SK-N-SH (cell line): ENCODE results near the gene ERC2. TPM values are rescaled to one million over a fixed set of nuclear protein-coding genes. Genes with fewer than 3 reads are reported as not detected.

Experiments
- CTCF ChIA-PET: fragments of 300-600, 350-600 bp; formaldehyde crosslinking; extraction: SDS; loops from one replicate; lab custom pipeline; 2021; lab: Yijun Ruan, JAX
- POLR2A ChIA-PET: fragments of 350-600 bp; sonication (Branson Sonifier 250); formaldehyde crosslinking; extraction: SDS; loops from one replicate; lab custom pipeline; 2020; ENCODE audit warnings: antibody characterized with exemption, inconsistent platforms; lab: Yijun Ruan, JAX
- DNase-seq: peaks from one replicate; pipeline ENCODE4 v3.0.0; 2012
- H2AFZ ChIP-seq: fragments of 200-600 bp; sonication (generic); 2 replicates; pipeline ENCODE4 v1.8.1; 2016; ENCODE audit warnings: antibody characterized with exemption, mild to moderate bottlenecking, low read depth
- H3F3A ChIP-seq: fragments of 200-600 bp; sonication (generic); replicated peaks from 2 replicates; pipeline ENCODE3; 2016; ENCODE audit warnings: antibody characterized with exemption, mild to moderate bottlenecking; ENCODE audit not compliant: insufficient read depth
- H3K27ac ChIP-seq, 2 experiments: fragments of 200-500 bp in 1 of 2; fragments of 200-600 bp in 1 of 2; sonication (Bioruptor generic) in 1 of 2; sonication (generic), shearing (Covaris generic) in 1 of 2; 2 replicates each; pipeline versions ENCODE4 v1.5.1 to v1.6.1; 2014 to 2016; ENCODE audit warnings: low read depth in 2 of 2, inconsistent platforms in 1 of 2, low read length in 1 of 2, mild to moderate bottlenecking in 1 of 2, mixed read lengths in 1 of 2
- H3K27me3 ChIP-seq: fragments of 200-600 bp; sonication (generic), shearing (Covaris generic); 2 replicates; pipeline ENCODE4 v1.6.1; 2016; ENCODE audit warnings: mixed run types; ENCODE audit not compliant: insufficient read depth
- H3K36me3 ChIP-seq, 2 experiments: fragments of 200-500 bp in 1 of 2; fragments of 200-600 bp in 1 of 2; sonication (Bioruptor generic) in 1 of 2; sonication (generic) in 1 of 2; replicated peaks in 1 of 2; 2 replicates each; pipeline versions ENCODE3 to v1.5.1; 2014 to 2016; ENCODE audit warnings: low read length in 1 of 2, mild to moderate bottlenecking in 1 of 2; ENCODE audit not compliant: insufficient read depth in 2 of 2, control insufficient read depth in 1 of 2
- H3K4me1 ChIP-seq, 2 experiments: fragments of 200-500 bp in 1 of 2; fragments of 200-600 bp in 1 of 2; sonication (Bioruptor generic) in 1 of 2; sonication (generic), shearing (Covaris generic) in 1 of 2; 2 replicates each; pipeline versions ENCODE4 v1.5.1 to v1.6.1; 2014 to 2016; ENCODE audit warnings: low read depth in 1 of 2, low read length in 1 of 2, mixed run types in 1 of 2; ENCODE audit not compliant: insufficient read depth in 2 of 2, control insufficient read depth in 1 of 2
- H3K4me2 ChIP-seq: fragments of 200-600 bp; sonication (generic), shearing (Covaris generic); 2 replicates; pipeline ENCODE4 v1.6.1; 2017; ENCODE audit warnings: mixed run types
- H3K4me3 ChIP-seq, 2 experiments: fragments of 200-500 bp in 1 of 2; fragments of 200-600 bp in 1 of 2; sonication (Bioruptor generic) in 1 of 2; sonication (generic), shearing (Covaris generic) in 1 of 2; 2 replicates each; pipeline versions ENCODE4 v1.5.1 to v1.8.1; 2014 to 2016; ENCODE audit warnings: low read depth in 2 of 2, inconsistent platforms in 1 of 2, low read length in 1 of 2, mild to moderate bottlenecking in 1 of 2, mixed read lengths in 1 of 2, moderate library complexity in 1 of 2
- H3K79me2 ChIP-seq: fragments of 200-600 bp; sonication (generic); 2 replicates; pipeline ENCODE4 v1.8.1; 2017; ENCODE audit warnings: mild to moderate bottlenecking; ENCODE audit not compliant: insufficient read depth
- H3K9ac ChIP-seq: fragments of 200-600 bp; sonication (generic); 2 replicates; pipeline ENCODE4 v1.6.1; 2017; ENCODE audit warnings: mixed run types
- H3K9me2 ChIP-seq: fragments of 200-600 bp; sonication (generic); 2 replicates; pipeline ENCODE4 v1.6.1; 2017; ENCODE audit warnings: mixed run types
- H3K9me3 ChIP-seq: fragments of 200-600 bp; sonication (generic); 2 replicates; pipeline ENCODE4 v1.6.1; 2017; ENCODE audit warnings: mixed run types, mild to moderate bottlenecking, moderate library complexity
- H4K20me1 ChIP-seq: fragments of 200-600 bp; sonication (generic); 2 replicates; pipeline ENCODE4 v1.6.1; 2017; ENCODE audit warnings: mild to moderate bottlenecking, mixed run types; ENCODE audit not compliant: insufficient read depth
- ELF1 ChIP-seq: IDR thresholded peaks from 2 replicates; pipeline ENCODE4 v1.4.0; 2012
- FOXJ3 ChIP-seq: sonication (generic); formaldehyde crosslinking; IDR thresholded peaks from 2 replicates; pipeline ENCODE4 v1.5.1; 2020; ENCODE audit warnings: mild to moderate bottlenecking, missing genetic modification reagents
- FOXM1 ChIP-seq: IDR thresholded peaks from 2 replicates; pipeline ENCODE4 v1.4.0; 2012; ENCODE audit warnings: low read depth, mild to moderate bottlenecking
- GATA2 ChIP-seq: sonication (generic); formaldehyde crosslinking; IDR thresholded peaks from 2 replicates; pipeline ENCODE4 v1.5.0; 2020; ENCODE audit warnings: mild to moderate bottlenecking, missing genetic modification reagents
- JUND ChIP-seq: IDR thresholded peaks from 2 replicates; pipeline ENCODE4 v1.4.0; 2012
- POLR2AphosphoS5 ChIP-seq: IDR thresholded peaks from 2 replicates; pipeline ENCODE4 v1.6.1; 2012; ENCODE audit warnings: low read depth, low read length
- RAD21 ChIP-seq: IDR thresholded peaks from 2 replicates; pipeline ENCODE4 v1.6.1; 2012; ENCODE audit warnings: mild to moderate bottlenecking, low read length
- RCOR1 ChIP-seq: fragments of 150-350 bp; IDR thresholded peaks from 2 replicates; pipeline ENCODE4 v1.6.1; 2017; ENCODE audit warnings: antibody characterized with exemption, low read length
- RFX5 ChIP-seq: IDR thresholded peaks from 2 replicates; pipeline ENCODE4 v1.6.1; 2012; ENCODE audit warnings: mild to moderate bottlenecking, improper control_type of control experiment, low read length
- RXRA ChIP-seq: IDR thresholded peaks from 2 replicates; pipeline ENCODE4 v1.4.0; 2012; ENCODE audit warnings: low read depth, mild to moderate bottlenecking, borderline replicate concordance
- SIN3A ChIP-seq: IDR thresholded peaks from 2 replicates; pipeline ENCODE4 v1.6.1; 2012; ENCODE audit warnings: low read depth, mild to moderate bottlenecking, low read length, moderate library complexity, borderline replicate concordance
- SMC3 ChIP-seq: IDR thresholded peaks from 2 replicates; pipeline ENCODE4 v1.6.1; 2012; ENCODE audit warnings: low read depth, low read length, improper control_type of control experiment
- WGBS: methylation state at CpG from one replicate; pipeline ENCODE4 v1.1.6; 2017; ENCODE audit warnings: low lambda C conversion rate; 5-methylcytosine and 5-hydroxymethylcytosine counted together
- polyA plus RNA-seq, 3 experiments: library from polyadenylated mRNA; depleted of rRNA; stranded (reverse); fragments of >200 nt; gene quantifications; 2 replicates each; pipeline ENCODE4 v1.2.3, GENCODE V29; 2012
- TF ChIP-seq, protein P1 (sequence below): fragments of 200-600 bp; sonication (generic); IDR thresholded peaks from 2 replicates; pipeline ENCODE4 v1.6.1; 2017; ENCODE audit warnings: antibody characterized with exemption, mild to moderate bottlenecking, moderate library complexity
- TF ChIP-seq, protein P2 (sequence below): IDR thresholded peaks from 2 replicates; pipeline ENCODE4; 2012
- TF ChIP-seq, protein P3 (sequence below): IDR thresholded peaks from 2 replicates; pipeline ENCODE4 v1.4.0; 2012; ENCODE audit warnings: low read depth

Gene ERC2
- polyA plus RNA-seq, 1 of the 3 experiments (the other 2 are of a cell fraction) = 1.6 TPM

DNA sequence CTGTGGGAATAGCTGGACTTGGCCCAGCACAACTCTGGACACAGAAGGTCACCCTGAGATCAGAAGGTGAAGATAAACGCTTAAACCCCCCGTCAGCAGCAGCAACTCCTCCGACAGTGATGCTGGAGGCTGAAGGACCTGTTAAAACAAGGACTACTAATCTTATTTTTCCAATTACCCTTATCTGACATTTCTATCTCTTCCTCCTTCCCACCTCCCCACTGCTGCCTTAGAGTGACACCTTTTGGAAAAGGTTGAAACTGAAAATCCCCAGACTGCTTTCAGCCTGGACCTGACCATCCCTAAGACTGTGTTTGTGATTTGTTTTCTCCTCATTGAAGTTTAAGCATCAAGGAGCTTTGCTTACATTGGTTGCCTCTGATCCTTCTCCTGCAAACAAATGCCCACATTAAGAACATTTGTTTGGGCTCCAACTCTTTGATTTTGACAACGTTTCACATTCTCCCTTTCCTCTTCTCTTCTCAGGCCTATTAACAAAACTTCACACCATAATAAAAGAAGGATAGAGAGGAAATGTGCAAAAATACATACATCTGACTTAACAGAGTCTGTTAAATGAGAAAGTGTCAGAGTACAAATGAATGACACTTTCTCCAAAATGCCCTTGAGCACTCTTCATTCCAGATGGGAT is 570.6 kb downstream of the ERC2 start:
- no peaks in the 10 kb centered on the region for H3F3A ChIP-seq
- no peak overlapping the region for H3K27ac ChIP-seq
- no peak overlapping the region for H3K4me2 ChIP-seq
- peak; percentile 75 for TF ChIP-seq RAD21
- peak; percentile 48 for TF ChIP-seq SMC3
- no peak for TF ChIP-seq POLR2AphosphoS5
- TF ChIP-seq FOXJ3 (CRISPR knock-in tag) = no peak
- peak; percentile 78 for TF ChIP-seq GATA2 (CRISPR knock-in tag)
- TF ChIP-seq, protein P1, sequence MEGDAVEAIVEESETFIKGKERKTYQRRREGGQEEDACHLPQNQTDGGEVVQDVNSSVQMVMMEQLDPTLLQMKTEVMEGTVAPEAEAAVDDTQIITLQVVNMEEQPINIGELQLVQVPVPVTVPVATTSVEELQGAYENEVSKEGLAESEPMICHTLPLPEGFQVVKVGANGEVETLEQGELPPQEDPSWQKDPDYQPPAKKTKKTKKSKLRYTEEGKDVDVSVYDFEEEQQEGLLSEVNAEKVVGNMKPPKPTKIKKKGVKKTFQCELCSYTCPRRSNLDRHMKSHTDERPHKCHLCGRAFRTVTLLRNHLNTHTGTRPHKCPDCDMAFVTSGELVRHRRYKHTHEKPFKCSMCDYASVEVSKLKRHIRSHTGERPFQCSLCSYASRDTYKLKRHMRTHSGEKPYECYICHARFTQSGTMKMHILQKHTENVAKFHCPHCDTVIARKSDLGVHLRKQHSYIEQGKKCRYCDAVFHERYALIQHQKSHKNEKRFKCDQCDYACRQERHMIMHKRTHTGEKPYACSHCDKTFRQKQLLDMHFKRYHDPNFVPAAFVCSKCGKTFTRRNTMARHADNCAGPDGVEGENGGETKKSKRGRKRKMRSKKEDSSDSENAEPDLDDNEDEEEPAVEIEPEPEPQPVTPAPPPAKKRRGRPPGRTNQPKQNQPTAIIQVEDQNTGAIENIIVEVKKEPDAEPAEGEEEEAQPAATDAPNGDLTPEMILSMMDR = peak; percentile 43
- H3K9me3 ChIP-seq = no peaks in the 10 kb centered on the region
- DNase-seq = peak; percentile 38
- H3K27me3 ChIP-seq = no peaks in the 10 kb centered on the region
- H2AFZ ChIP-seq = no peak overlapping the region
- no peak overlapping the region for H3K4me3 ChIP-seq
- H3K9me2 ChIP-seq = no peaks in the 10 kb centered on the region
- H3K79me2 ChIP-seq = no peaks in the 10 kb centered on the region
- H4K20me1 ChIP-seq = no peaks in the 10 kb centered on the region
- POLR2A ChIA-PET = no interaction called here
- CTCF ChIA-PET = interaction anchor here (0.6 to 1.6 kb wide), 7 partner anchors 22 to 1066 kb away, joined by 3 to 4 read pairs (median 3); partner anchors contain the start of gene WNT5A
- 47% methylated on average over 4 of the region's 4 CpGs for WGBS
- H3K4me1 ChIP-seq = peaks cover 0 to 4% of the 10 kb centered on the region in 2 experiments; a peak in 1 of 4 replicates
- H3K9ac ChIP-seq = no peak overlapping the region
- no peaks in the 10 kb centered on the region for H3K36me3 ChIP-seq

DNA sequence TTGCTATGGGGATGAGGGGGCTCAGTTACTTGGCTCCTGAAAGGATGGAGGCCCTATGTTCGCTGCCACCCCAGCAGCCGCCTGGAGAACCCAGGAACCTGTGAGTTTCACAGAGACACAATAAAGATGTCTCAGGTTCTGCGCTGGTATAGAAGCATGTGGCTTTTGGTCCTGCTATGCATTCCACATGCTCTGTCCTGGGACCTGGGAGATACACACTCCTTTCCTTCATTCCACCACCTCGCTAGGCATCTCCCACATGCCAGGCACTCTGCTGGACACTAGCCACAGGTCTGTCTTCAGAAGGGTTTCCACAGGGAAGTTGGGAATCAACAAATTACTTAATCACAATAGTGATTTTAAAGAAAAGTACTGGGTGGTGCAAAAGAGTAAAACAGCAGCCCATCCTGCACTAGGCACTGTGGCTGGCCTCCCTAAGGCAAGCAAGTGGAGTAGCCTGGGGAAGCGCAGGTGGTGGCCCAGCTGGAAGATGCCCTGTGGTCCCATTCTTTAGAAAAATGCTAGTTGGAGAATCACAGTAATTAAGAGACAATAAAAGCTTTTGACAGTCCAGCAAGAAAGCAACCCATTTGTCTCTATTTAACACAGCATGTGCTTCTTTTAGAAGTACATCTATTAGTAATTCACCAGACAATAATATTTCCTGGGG is 572.2 kb downstream of the ERC2 start:
- no peaks in the 10 kb centered on the region for H3K9me3 ChIP-seq
- no peak for DNase-seq
- no peaks in the 10 kb centered on the region for H3K79me2 ChIP-seq
- H3K36me3 ChIP-seq = no peaks in the 10 kb centered on the region
- peaks cover 0 to 4% of the 10 kb centered on the region in 2 experiments; a peak in 1 of 4 replicates for H3K4me1 ChIP-seq
- H3F3A ChIP-seq = no peaks in the 10 kb centered on the region
- no peak overlapping the region for H2AFZ ChIP-seq
- WGBS = 81% methylated on average over 4 of the region's 5 CpGs
- no peaks in the 10 kb centered on the region for H4K20me1 ChIP-seq
- POLR2A ChIA-PET = no interaction called here
- no peaks in the 10 kb centered on the region for H3K27me3 ChIP-seq
- H3K9ac ChIP-seq = no peak overlapping the region
- H3K4me3 ChIP-seq = no peak overlapping the region
- H3K9me2 ChIP-seq = no peaks in the 10 kb centered on the region
- TF ChIP-seq RFX5 (no peak), RXRA (no peak), RCOR1 (no peak), SIN3A (no peak), JUND (no peak), FOXM1 (no peak), ELF1 (no peak)
- TF ChIP-seq, protein P2, sequence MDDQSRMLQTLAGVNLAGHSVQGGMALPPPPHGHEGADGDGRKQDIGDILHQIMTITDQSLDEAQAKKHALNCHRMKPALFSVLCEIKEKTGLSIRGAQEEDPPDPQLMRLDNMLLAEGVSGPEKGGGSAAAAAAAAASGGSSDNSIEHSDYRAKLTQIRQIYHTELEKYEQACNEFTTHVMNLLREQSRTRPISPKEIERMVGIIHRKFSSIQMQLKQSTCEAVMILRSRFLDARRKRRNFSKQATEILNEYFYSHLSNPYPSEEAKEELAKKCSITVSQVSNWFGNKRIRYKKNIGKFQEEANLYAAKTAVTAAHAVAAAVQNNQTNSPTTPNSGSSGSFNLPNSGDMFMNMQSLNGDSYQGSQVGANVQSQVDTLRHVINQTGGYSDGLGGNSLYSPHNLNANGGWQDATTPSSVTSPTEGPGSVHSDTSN = no peak
- TF ChIP-seq, protein P3, sequence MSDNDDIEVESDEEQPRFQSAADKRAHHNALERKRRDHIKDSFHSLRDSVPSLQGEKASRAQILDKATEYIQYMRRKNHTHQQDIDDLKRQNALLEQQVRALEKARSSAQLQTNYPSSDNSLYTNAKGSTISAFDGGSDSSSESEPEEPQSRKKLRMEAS = no peak
- TF ChIP-seq, all 33 proteins: peak for 0
- CTCF ChIA-PET = no interaction called here
- H3K4me2 ChIP-seq = no peak overlapping the region
- H3K27ac ChIP-seq = no peak overlapping the region
